HepG2 (cell line): ENCODE data around the gene TCF20.

Source experiments
- BHLHE40 ChIP-seq: IDR thresholded peaks from 2 replicates; pipeline ENCODE4 v1.6.1; 2011; ENCODE audit warnings: low read length, improper control_type of control experiment
- BRD4 ChIP-seq: sonication (generic); formaldehyde crosslinking; IDR thresholded peaks from 2 replicates; pipeline ENCODE4 v1.4.0; 2020; ENCODE audit warnings: missing genetic modification reagents
- CTCF ChIP-seq: sonication (generic); formaldehyde crosslinking; IDR thresholded peaks from 2 replicates; pipeline ENCODE4 v1.5.0; 2020; ENCODE audit warnings: mild to moderate bottlenecking, missing genetic modification reagents, moderate library complexity
- HIC2 ChIP-seq: sonication (generic); formaldehyde crosslinking; IDR thresholded peaks from 2 replicates; pipeline ENCODE4 v1.9.0; 2022; ENCODE audit warnings: low read depth, missing genetic modification reagents
- SIN3A ChIP-seq: IDR thresholded peaks from 2 replicates; pipeline ENCODE4 v1.6.1; 2011; ENCODE audit warnings: low read depth, mild to moderate bottlenecking, control low read depth, low read length, borderline replicate concordance
- TAF1 ChIP-seq: sonication (generic); formaldehyde crosslinking; IDR thresholded peaks from 2 replicates; pipeline ENCODE4 v1.4.0; 2020; ENCODE audit warnings: missing genetic modification reagents
- TOPORS ChIP-seq: sonication (generic); formaldehyde crosslinking; IDR thresholded peaks from 2 replicates; pipeline ENCODE4 v1.8.0; 2023; ENCODE audit warnings: mild to moderate bottlenecking, missing genetic modification reagents
- ZBTB1 ChIP-seq: sonication (generic); formaldehyde crosslinking; IDR thresholded peaks from 2 replicates; pipeline ENCODE4 v1.4.0; 2020; ENCODE audit warnings: missing genetic modification reagents, borderline replicate concordance
- ZBTB7A ChIP-seq: sonication (generic); formaldehyde crosslinking; IDR thresholded peaks from 2 replicates; pipeline ENCODE4 v1.8.0; 2022; ENCODE audit warnings: mild to moderate bottlenecking, missing genetic modification reagents
- ZNF546 ChIP-seq: sonication (generic); formaldehyde crosslinking; conservative IDR thresholded peaks from 2 replicates; pipeline ENCODE4 v1.8.1; 2023; ENCODE audit warnings: mild to moderate bottlenecking, missing genetic modification reagents

GRCh38 chr22:42297778-42298177 lies 27.3 kb upstream of the TCF20 start:
- TF ChIP-seq BRD4 (CRISPR knock-in tag) = no peak
- TF ChIP-seq ZNF546 = no peak
- no peak for TF ChIP-seq TOPORS (CRISPR knock-in tag)
- no peak for TF ChIP-seq TAF1 (CRISPR knock-in tag)
- TF ChIP-seq ZBTB7A (CRISPR knock-in tag) = no peak
- no peak for TF ChIP-seq SIN3A
- no peak for TF ChIP-seq CTCF (CRISPR knock-in tag)
- no peak for TF ChIP-seq BHLHE40
- TF ChIP-seq ZBTB1 = no peak
- no peak for TF ChIP-seq HIC2
